Transverse colon (tissue), 3 donors: Measurements from ENCODE around the gene BCAP29.
A peak's percentile ranks its signal among the peaks of the same experiment; 100 is the strongest.

Experiments
- EP300 ChIP-seq: sonication (generic); formaldehyde crosslinking; IDR thresholded peaks from one replicate; pipeline ENCODE4 v1.6.1; 2017; ENCODE audit warnings: antibody characterized with exemption, low read depth
- TF ChIP-seq, protein P1 (sequence below), 5 experiments: fragments of 200-600 bp in 3 of 5; fragments of 450-650 bp in 2 of 5; sonication (generic) in 3 of 5; IDR thresholded peaks; 1 replicate in 2 of 5; 2 replicates in 3 of 5; pipeline ENCODE4 v1.5.1; 2016 to 2017; ENCODE audit warnings: antibody characterized with exemption in 5 of 5, inconsistent platforms in 3 of 5, mild to moderate bottlenecking in 2 of 5, moderate library complexity in 1 of 5

GRCh38 chr7:107579885-107580715 lies at the start of gene BCAP29:
- TF ChIP-seq, protein P1, sequence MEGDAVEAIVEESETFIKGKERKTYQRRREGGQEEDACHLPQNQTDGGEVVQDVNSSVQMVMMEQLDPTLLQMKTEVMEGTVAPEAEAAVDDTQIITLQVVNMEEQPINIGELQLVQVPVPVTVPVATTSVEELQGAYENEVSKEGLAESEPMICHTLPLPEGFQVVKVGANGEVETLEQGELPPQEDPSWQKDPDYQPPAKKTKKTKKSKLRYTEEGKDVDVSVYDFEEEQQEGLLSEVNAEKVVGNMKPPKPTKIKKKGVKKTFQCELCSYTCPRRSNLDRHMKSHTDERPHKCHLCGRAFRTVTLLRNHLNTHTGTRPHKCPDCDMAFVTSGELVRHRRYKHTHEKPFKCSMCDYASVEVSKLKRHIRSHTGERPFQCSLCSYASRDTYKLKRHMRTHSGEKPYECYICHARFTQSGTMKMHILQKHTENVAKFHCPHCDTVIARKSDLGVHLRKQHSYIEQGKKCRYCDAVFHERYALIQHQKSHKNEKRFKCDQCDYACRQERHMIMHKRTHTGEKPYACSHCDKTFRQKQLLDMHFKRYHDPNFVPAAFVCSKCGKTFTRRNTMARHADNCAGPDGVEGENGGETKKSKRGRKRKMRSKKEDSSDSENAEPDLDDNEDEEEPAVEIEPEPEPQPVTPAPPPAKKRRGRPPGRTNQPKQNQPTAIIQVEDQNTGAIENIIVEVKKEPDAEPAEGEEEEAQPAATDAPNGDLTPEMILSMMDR (IDR thresholded peaks at IDR 0.05) = peak in 3 of 5 experiments; percentile 22 to 40 (median 25)
- peak; percentile 25 for TF ChIP-seq EP300
